Measurements from ENCODE around the gene PRRX2.

GRCh38 chr9:129644902-129645301, 20.5 kb upstream of the PRRX2 start:
- TF ChIP-seq, protein P1, sequence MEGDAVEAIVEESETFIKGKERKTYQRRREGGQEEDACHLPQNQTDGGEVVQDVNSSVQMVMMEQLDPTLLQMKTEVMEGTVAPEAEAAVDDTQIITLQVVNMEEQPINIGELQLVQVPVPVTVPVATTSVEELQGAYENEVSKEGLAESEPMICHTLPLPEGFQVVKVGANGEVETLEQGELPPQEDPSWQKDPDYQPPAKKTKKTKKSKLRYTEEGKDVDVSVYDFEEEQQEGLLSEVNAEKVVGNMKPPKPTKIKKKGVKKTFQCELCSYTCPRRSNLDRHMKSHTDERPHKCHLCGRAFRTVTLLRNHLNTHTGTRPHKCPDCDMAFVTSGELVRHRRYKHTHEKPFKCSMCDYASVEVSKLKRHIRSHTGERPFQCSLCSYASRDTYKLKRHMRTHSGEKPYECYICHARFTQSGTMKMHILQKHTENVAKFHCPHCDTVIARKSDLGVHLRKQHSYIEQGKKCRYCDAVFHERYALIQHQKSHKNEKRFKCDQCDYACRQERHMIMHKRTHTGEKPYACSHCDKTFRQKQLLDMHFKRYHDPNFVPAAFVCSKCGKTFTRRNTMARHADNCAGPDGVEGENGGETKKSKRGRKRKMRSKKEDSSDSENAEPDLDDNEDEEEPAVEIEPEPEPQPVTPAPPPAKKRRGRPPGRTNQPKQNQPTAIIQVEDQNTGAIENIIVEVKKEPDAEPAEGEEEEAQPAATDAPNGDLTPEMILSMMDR (IDR thresholded peaks at IDR 0.05), result no peak
- no peak for TF ChIP-seq EZH2 (IDR thresholded peaks at IDR 0.05; ENCODE audit: borderline replicate concordance, insufficient read depth, low read depth, low read length, poor library complexity, severe bottlenecking)
